ENCODE results near the gene BEGAIN. TPM values are rescaled to one million over a fixed set of nuclear protein-coding genes. Genes with fewer than 3 reads are reported as not detected.

The BEGAIN gene
- total RNA-seq, 3 donors from 2014 or later = 0.64 to 4.1 (median 2.0) TPM

DNA sequence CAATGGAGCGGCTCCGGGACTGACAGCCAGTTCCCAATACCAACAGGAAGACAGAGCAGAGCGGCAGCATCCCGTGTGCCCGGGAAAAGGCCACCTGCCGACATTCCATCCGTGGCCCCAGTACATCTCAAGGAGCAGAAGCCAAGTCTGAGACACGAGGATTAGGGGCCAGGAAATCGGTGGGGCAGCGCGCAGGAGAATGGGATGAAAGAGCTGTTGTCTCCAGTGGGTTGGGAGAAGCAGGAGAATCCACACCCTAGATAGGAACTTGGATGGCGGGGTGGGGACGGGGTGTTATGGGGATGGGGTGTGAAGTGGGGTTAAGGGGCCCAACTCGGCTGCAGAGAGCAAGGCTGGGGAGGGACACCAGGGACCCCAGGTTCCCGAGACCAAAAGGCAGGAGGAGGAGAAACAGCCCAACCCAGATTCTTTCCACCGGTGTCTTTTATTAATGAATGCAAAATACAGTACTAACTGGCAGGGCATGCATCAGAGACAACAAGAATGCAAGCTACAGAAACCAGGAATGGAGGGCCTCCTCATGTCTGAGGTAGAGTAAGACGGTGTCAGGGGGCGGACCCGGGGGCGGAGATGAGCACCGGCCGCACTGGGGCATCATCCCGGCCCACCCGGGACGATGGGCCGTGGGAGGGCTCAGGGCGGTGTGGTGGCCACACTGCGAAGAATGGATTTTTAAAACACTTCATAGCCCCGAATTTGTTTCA lies 50.3 kb downstream of the BEGAIN start:
- intact Hi-C loops (cut with DNase I; ENCODE audit: low total_unique reads) = no loop called here

DNA sequence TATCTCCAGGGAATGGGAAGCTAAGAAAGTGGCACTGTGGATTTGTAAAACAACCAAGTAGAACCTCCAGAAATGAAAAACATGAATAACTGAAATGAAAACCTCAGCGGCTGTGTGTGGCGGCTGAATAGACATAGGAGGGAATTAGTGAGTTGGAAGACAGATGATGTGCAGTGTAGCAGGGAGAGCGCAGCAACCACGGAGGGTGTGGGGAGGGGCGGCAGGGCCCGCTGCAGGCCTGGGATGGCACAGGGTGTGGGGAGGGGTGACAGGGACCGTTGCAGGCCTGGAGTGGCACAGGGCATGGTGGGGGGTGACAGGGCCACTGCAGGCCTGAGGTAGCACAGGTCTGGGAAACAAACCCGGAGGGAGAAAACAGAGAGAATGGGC lies 51.1 kb downstream of the BEGAIN start:
- no peaks in the 10 kb centered on the region for H3K36me3 ChIP-seq
- no peaks in the 10 kb centered on the region for H3K27me3 ChIP-seq
- peaks cover 8 to 23% of the 10 kb centered on the region in 2 donors for H3K4me1 ChIP-seq
- H3K9me3 ChIP-seq = no peaks in the 10 kb centered on the region
- no peak overlapping the region for H3K4me3 ChIP-seq
- TF ChIP-seq, protein P1, sequence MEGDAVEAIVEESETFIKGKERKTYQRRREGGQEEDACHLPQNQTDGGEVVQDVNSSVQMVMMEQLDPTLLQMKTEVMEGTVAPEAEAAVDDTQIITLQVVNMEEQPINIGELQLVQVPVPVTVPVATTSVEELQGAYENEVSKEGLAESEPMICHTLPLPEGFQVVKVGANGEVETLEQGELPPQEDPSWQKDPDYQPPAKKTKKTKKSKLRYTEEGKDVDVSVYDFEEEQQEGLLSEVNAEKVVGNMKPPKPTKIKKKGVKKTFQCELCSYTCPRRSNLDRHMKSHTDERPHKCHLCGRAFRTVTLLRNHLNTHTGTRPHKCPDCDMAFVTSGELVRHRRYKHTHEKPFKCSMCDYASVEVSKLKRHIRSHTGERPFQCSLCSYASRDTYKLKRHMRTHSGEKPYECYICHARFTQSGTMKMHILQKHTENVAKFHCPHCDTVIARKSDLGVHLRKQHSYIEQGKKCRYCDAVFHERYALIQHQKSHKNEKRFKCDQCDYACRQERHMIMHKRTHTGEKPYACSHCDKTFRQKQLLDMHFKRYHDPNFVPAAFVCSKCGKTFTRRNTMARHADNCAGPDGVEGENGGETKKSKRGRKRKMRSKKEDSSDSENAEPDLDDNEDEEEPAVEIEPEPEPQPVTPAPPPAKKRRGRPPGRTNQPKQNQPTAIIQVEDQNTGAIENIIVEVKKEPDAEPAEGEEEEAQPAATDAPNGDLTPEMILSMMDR (IDR thresholded peaks at IDR 0.05) = no peak
- no peak for TF ChIP-seq POLR2A (IDR thresholded peaks at IDR 0.05)
- no peak for TF ChIP-seq POLR2AphosphoS5 (IDR thresholded peaks at IDR 0.05)
- DNase-seq (ENCODE audit: low spot score in 2 of 2) = peak in 1 of 2 donors; percentile 34
- H3K27ac ChIP-seq = peak overlapping the region in 1 of 2 donors; percentile 42
- intact Hi-C loops (cut with DNase I; ENCODE audit: low total_unique reads) = no loop called here

More for the DNA sequence above, 50.3 kb downstream of the BEGAIN start:
- peak; percentile 28 to 44 for DNase-seq (ENCODE audit: low spot score in 2 of 2)
- TF ChIP-seq POLR2A (IDR thresholded peaks at IDR 0.05) = no peak
- TF ChIP-seq, protein P1 (IDR thresholded peaks at IDR 0.05) = no peak
- no peak for TF ChIP-seq POLR2AphosphoS5 (IDR thresholded peaks at IDR 0.05)
- Histone ChIP-seq H3K4me1 (peaks cover 8 to 23% of the 10 kb centered on the region in 2 donors), H3K27me3 (no peaks in the 10 kb centered on the region), H3K27ac (peak overlapping the region; percentile 66 to 84), H3K36me3 (no peaks in the 10 kb centered on the region), H3K4me3 (peak overlapping the region in 2 of 3 donors; percentile 53 to 64), H3K9me3 (no peaks in the 10 kb centered on the region)

DNA sequence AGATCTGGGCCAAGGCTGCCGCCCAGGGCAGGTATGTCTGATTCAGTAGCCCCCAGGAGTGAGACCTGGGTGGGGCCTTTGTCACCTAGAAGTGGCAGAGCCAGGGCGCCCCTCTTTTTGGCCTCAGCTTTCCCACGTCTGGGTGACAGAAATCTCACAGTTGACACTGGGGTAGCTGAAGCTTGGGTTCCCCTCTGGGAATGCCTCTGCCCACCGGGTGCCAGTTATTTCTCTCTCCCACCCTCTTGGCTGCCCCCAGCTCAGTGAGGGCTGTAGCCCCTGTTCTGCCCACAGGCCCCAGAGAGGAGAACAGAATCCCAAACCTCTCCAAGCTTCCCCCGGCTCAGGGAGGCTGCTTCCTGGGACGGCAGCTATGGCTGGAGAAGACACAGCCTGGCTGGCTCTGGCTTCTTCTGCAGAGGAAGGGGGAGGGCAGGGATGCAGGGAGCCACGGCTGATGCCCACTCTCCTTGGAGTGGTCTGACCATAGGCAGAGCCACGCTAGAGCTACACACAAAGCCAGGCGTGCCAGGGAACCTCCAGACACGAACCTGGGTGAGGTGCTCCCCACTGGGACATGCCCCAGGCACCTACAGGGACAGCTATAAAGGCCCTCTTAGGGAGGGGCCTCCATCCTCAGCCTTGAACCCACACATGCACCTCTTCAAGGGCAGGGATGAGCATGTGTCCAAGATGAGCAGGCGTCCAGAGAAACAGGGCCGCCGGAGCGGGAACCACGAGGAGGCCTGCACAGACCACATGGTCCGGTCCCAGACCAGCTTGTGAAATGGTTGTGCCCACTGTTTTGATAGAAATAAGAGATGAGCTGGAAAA lies 51.7 kb downstream of the BEGAIN start:
- no peak overlapping the region for H3K4me3 ChIP-seq
- H3K9me3 ChIP-seq = no peaks in the 10 kb centered on the region
- DNase-seq (ENCODE audit: low spot score in 2 of 2) = peak; percentile 16 to 25
- peaks cover 8 to 23% of the 10 kb centered on the region in 2 donors for H3K4me1 ChIP-seq
- H3K36me3 ChIP-seq = no peaks in the 10 kb centered on the region
- TF ChIP-seq POLR2A (IDR thresholded peaks at IDR 0.05) = no peak
- TF ChIP-seq, protein P1 (IDR thresholded peaks at IDR 0.05) = no peak
- TF ChIP-seq POLR2AphosphoS5 (IDR thresholded peaks at IDR 0.05) = no peak
- H3K27me3 ChIP-seq = no peaks in the 10 kb centered on the region
- intact Hi-C loops (cut with DNase I; ENCODE audit: low total_unique reads) = no loop called here
- peak overlapping the region; percentile 78 for H3K27ac ChIP-seq

DNA sequence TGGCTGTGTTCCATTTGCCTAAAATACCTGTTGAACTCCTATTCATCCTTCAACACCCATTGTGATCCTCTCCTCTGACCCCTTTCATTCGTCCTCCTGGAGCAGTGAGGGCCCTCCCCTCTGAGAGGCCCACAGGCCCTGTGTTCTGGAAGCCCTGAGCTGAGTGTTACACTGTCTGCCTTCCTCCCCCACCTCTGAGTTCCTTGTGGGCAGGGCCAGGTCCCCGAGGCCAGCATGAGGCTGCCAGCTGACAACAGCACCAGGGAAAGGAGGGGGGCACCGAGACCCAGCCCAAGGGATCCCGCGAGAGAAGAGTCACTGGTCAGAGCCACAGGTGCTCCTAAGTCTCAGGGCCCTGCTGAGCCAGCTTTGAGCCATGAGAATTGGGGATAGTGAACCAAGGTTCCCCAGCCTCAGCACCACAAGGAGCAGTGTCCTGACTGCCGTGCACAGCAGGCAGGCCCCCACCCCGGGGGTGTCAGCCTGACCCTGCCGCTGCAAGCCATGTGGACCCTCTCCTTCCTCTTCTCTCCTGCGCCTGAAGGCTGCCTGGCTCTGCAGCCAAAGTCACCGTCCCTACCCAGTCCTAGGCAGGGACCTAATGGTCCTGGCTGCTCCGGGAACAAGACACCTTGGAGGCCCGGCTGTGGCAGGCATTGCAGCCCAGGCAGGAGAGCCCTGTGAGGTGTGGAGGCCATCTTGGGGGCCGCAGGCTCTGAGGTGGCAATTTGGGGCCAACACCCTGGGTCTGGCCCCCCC lies 52.5 kb downstream of the BEGAIN start:
- no peaks in the 10 kb centered on the region for H3K27me3 ChIP-seq
- peak; percentile 23 to 46 for DNase-seq (ENCODE audit: low spot score in 2 of 2)
- no peaks in the 10 kb centered on the region for H3K9me3 ChIP-seq
- H3K27ac ChIP-seq = peak overlapping the region; percentile 78
- peaks cover 8 to 23% of the 10 kb centered on the region in 2 donors for H3K4me1 ChIP-seq
- TF ChIP-seq, protein P1 (IDR thresholded peaks at IDR 0.05) = no peak
- TF ChIP-seq POLR2A (IDR thresholded peaks at IDR 0.05) = no peak
- no peak for TF ChIP-seq POLR2AphosphoS5 (IDR thresholded peaks at IDR 0.05)
- H3K4me3 ChIP-seq = no peak overlapping the region
- no peaks in the 10 kb centered on the region for H3K36me3 ChIP-seq
- intact Hi-C loops (cut with DNase I; ENCODE audit: low total_unique reads) = no loop called here

Data from breast epithelium (tissue), 4 donors.